ENCODE results near the gene INPP5A. TPM values are rescaled to one million over a fixed set of nuclear protein-coding genes. Genes with fewer than 3 reads are reported as not detected.

The INPP5A gene
- total and polyA plus RNA-seq, 2 donors (not counting 1 experiment from before 2014, with no cell fraction given): 9.3 to 87.8 TPM

- no peak for TF ChIP-seq CTCF (IDR thresholded peaks at IDR 0.05)
- TF ChIP-seq EZH2 (IDR thresholded peaks at IDR 0.05; ENCODE audit: borderline replicate concordance, insufficient read depth, low read depth, low read length, poor library complexity, severe bottlenecking): no peak
- H3K9me3 Mint-ChIP-seq (ENCODE audit: insufficient read depth): no peaks in the 10 kb centered on the region
- no peak for DNase-seq
- no peak overlapping the region for H3K9ac ChIP-seq (ENCODE audit: low read length)
- intact Hi-C loops (cut with micrococcal nuclease): no loop called here
- no peak overlapping the region for H3K4me2 ChIP-seq (replicated peaks; ENCODE audit: low read depth, low read length, poor library complexity, severe bottlenecking)
- H3K27me3 ChIP-seq (replicated peaks in 1 of 4; ENCODE audit: control extremely low read depth in 1 of 4, control insufficient read depth in 3 of 4, insufficient read depth in 4 of 4, low read length in 3 of 4): no peaks in the 10 kb centered on the region
- peaks cover 58% of the 10 kb centered on the region for H4K20me1 ChIP-seq (ENCODE audit: control insufficient read depth, insufficient read depth, low read length, poor library complexity, severe bottlenecking)
- WGBS (ENCODE audit: insufficient coverage): 96% methylated on average over 7 of the region's 8 CpGs
- H3K4me1 Mint-ChIP-seq: peaks cover 3% of the 10 kb centered on the region
- POLR2A ChIA-PET: no interaction called here
- H3K79me2 ChIP-seq (ENCODE audit: control insufficient read depth, insufficient read depth, low read length): peaks cover 17% of the 10 kb centered on the region
- H3K9me3 ChIP-seq (ENCODE audit: control extremely low read depth in 1 of 3, control insufficient read depth in 2 of 3, insufficient read depth in 1 of 3, low read length in 2 of 3): no peaks in the 10 kb centered on the region
- peaks cover 0 to 51% of the 10 kb centered on the region in 2 experiments for H3K36me3 ChIP-seq (replicated peaks in 1 of 2; ENCODE audit: control extremely low read depth in 1 of 2, control insufficient read depth in 1 of 2, extremely low read depth in 1 of 2, insufficient read depth in 2 of 2, low read length in 1 of 2)
- no peaks in the 10 kb centered on the region for H3K4me1 ChIP-seq (ENCODE audit: control insufficient read depth in 2 of 2, insufficient read depth in 2 of 2, low read length in 2 of 2)
- H3K4me3 ChIP-seq (ENCODE audit: control extremely low read depth in 1 of 5, extremely low read depth in 1 of 5, insufficient read depth in 1 of 5, low read depth in 2 of 5, low read length in 4 of 5): no peak overlapping the region
- H3K27ac ChIP-seq (ENCODE audit: low read length in 2 of 2): no peak overlapping the region
- CTCF ChIA-PET: interaction anchor here (0.7 to 1.4 kb wide), 3 partner anchors 81 to 196 kb away, joined by 3 to 4 read pairs (median 3); no protein-coding TSS in a partner anchor
- H3K4me3 Mint-ChIP-seq: no peak overlapping the region
- no peaks in the 10 kb centered on the region for H3K27me3 Mint-ChIP-seq
- H2AFZ ChIP-seq (ENCODE audit: insufficient read depth, low read depth, low read length, poor library complexity, severe bottlenecking): no peak overlapping the region
- H3K27ac Mint-ChIP-seq: no peak overlapping the region
- ATAC-seq (ENCODE audit: low read depth): no peak
These were observed 118.1 kb downstream of the INPP5A start for GRCh38 chr10:132655735-132656134.

- Histone ChIP-seq H3K27ac (ENCODE audit: low read length in 2 of 2) (no peak overlapping the region), H3K27me3 (replicated peaks in 1 of 4; ENCODE audit: control extremely low read depth in 1 of 4, control insufficient read depth in 3 of 4, insufficient read depth in 4 of 4, low read length in 3 of 4) (no peaks in the 10 kb centered on the region), H3K4me1 (ENCODE audit: control insufficient read depth in 2 of 2, insufficient read depth in 2 of 2, low read length in 2 of 2) (no peaks in the 10 kb centered on the region), H2AFZ (ENCODE audit: insufficient read depth, low read depth, low read length, poor library complexity, severe bottlenecking) (no peak overlapping the region), H3K9ac (ENCODE audit: low read length) (no peak overlapping the region), H3K79me2 (ENCODE audit: control insufficient read depth, insufficient read depth, low read length) (peaks cover 15% of the 10 kb centered on the region), H3K4me3 (ENCODE audit: control extremely low read depth in 1 of 5, extremely low read depth in 1 of 5, insufficient read depth in 1 of 5, low read depth in 2 of 5, low read length in 4 of 5) (no peak overlapping the region), H3K9me3 (ENCODE audit: control extremely low read depth in 1 of 3, control insufficient read depth in 2 of 3, insufficient read depth in 1 of 3, low read length in 2 of 3) (no peaks in the 10 kb centered on the region), H4K20me1 (ENCODE audit: control insufficient read depth, insufficient read depth, low read length, poor library complexity, severe bottlenecking) (peaks cover 55% of the 10 kb centered on the region), H3K36me3 (replicated peaks in 1 of 2; ENCODE audit: control extremely low read depth in 1 of 2, control insufficient read depth in 1 of 2, extremely low read depth in 1 of 2, insufficient read depth in 2 of 2, low read length in 1 of 2) (peaks cover 0 to 49% of the 10 kb centered on the region in 2 experiments), H3K4me2 (replicated peaks; ENCODE audit: low read depth, low read length, poor library complexity, severe bottlenecking) (no peak overlapping the region)
- H3K9me3 Mint-ChIP-seq (ENCODE audit: insufficient read depth): no peaks in the 10 kb centered on the region
- ChIA-PET POLR2A (no interaction called here), CTCF (interaction anchor here (1.4 kb wide), 1 partner anchor 197 kb away, joined by 3 read pairs; no protein-coding TSS in a partner anchor)
- peaks cover 3% of the 10 kb centered on the region for H3K4me1 Mint-ChIP-seq
- TF ChIP-seq CTCF (IDR thresholded peaks at IDR 0.05) (no peak), EZH2 (IDR thresholded peaks at IDR 0.05; ENCODE audit: borderline replicate concordance, insufficient read depth, low read depth, low read length, poor library complexity, severe bottlenecking) (no peak)
- 87% methylated on average over 18 of the region's 18 CpGs for WGBS (ENCODE audit: insufficient coverage)
- intact Hi-C loops (cut with micrococcal nuclease): no loop called here
- H3K27ac Mint-ChIP-seq: no peak overlapping the region
- H3K27me3 Mint-ChIP-seq: no peaks in the 10 kb centered on the region
- no peak overlapping the region for H3K4me3 Mint-ChIP-seq
- DNase-seq: no peak
- ATAC-seq (ENCODE audit: low read depth): no peak
These were observed 118.9 kb downstream of the INPP5A start for GRCh38 chr10:132656283-132657126.
